HEK293T (cell line): ENCODE measurements around the gene SLC17A8.

Source experiments
- BHLHE40 ChIP-seq: fragments of 450-650 bp; IDR thresholded peaks from 2 replicates; pipeline ENCODE4 v1.6.1; 2016; ENCODE audit warnings: mild to moderate bottlenecking, moderate library complexity, borderline replicate concordance
- ELF4 ChIP-seq: fragments of 450-650 bp; IDR thresholded peaks from 2 replicates; pipeline ENCODE4 v1.6.1; 2017; ENCODE audit warnings: antibody characterized with exemption
- FOXK2 ChIP-seq: fragments of 450-650 bp; IDR thresholded peaks from 2 replicates; pipeline ENCODE4 v1.6.1; 2016; ENCODE audit warnings: mild to moderate bottlenecking
- FOXM1 ChIP-seq: fragments of 450-650 bp; IDR thresholded peaks from 2 replicates; pipeline ENCODE4 v1.6.1; 2017; ENCODE audit warnings: mild to moderate bottlenecking, borderline replicate concordance
- L3MBTL2 ChIP-seq: fragments of 450-650 bp; conservative IDR thresholded peaks from 2 replicates; pipeline ENCODE4 v1.6.1; 2016; ENCODE audit warnings: mild to moderate bottlenecking
- NFRKB ChIP-seq: fragments of 450-650 bp; IDR thresholded peaks from 2 replicates; pipeline ENCODE4 v1.6.1; 2016; ENCODE audit warnings: mild to moderate bottlenecking, moderate library complexity
- PKNOX1 ChIP-seq: fragments of 450-650 bp; IDR thresholded peaks from 2 replicates; pipeline ENCODE4 v1.6.1; 2016
- SP1 ChIP-seq: fragments of 450-650 bp; IDR thresholded peaks from 2 replicates; pipeline ENCODE4 v1.6.1; 2017
- SUZ12 ChIP-seq: fragments of 450-650 bp; IDR thresholded peaks from 2 replicates; pipeline ENCODE4 v1.6.1; 2016; ENCODE audit warnings: mild to moderate bottlenecking
- ZNF384 ChIP-seq: fragments of 450-650 bp; IDR thresholded peaks from 2 replicates; pipeline ENCODE4 v1.6.1; 2016

GRCh38 chr12:100461330-100461973 lies 104.6 kb downstream of the SLC17A8 start:
- TF ChIP-seq PKNOX1, result no peak
- no peak for TF ChIP-seq NFRKB
- TF ChIP-seq L3MBTL2, result no peak
- no peak for TF ChIP-seq ZNF384
- TF ChIP-seq BHLHE40, result no peak
- no peak for TF ChIP-seq FOXK2
- no peak for TF ChIP-seq SUZ12
- TF ChIP-seq SP1, result no peak
- TF ChIP-seq FOXM1, result no peak
- TF ChIP-seq ELF4, result no peak
